Fibroblast of villous mesenchyme (primary cell): Measurements from ENCODE around the gene EFCAB3. TPM values are rescaled to one million over a fixed set of nuclear protein-coding genes. Genes with fewer than 3 reads are reported as not detected.

ENCODE experiments used
- DNase-seq: peaks from one replicate; pipeline ENCODE4 v3.0.0-alpha.2; 2010; ENCODE audit warnings: low read depth
- H3K4me3 ChIP-seq: 2 replicates; pipeline ENCODE4 v1.5.1; 2011; ENCODE audit warnings: low read depth, mild to moderate bottlenecking, low read length
- total RNA-seq: library from RNA; depleted of rRNA; stranded (reverse); fragments of >200 nt; gene quantifications from 2 replicates; pipeline ENCODE4 v1.2.3, GENCODE V29; 2012
- TF ChIP-seq, protein P1 (sequence below): IDR thresholded peaks from 2 replicates; pipeline ENCODE4 v1.5.1; 2012; ENCODE audit warnings: low read depth, mild to moderate bottlenecking, low read length; ENCODE audit not compliant: insufficient read depth

The EFCAB3 gene
- total RNA-seq = not detected in 2 replicates

DNA sequence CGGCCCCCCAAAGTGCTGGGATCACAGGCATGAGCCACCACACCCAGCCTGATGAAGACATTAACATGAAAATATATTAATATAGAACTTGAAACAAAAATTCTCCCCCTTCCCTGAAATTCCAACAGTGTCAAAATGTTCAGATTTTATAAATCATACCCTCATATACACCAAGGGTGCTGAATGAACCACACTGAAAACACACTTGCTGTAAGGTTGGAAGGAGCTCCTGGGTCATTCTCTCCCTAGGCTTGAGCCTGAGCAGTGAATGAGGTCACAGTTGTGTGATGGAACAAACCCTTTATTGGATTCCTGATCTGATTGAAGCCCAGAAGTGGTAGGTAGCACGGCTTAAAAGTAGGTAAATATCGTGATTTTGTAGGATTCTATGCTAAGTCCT is at the start of gene EFCAB3:
Gene EFCAB3 (plus strand): TSS at position 301 of the 400 bp plus-strand sequence. CDS start 2,427 bp downstream, outside the sequence.
- TF ChIP-seq, protein P1, sequence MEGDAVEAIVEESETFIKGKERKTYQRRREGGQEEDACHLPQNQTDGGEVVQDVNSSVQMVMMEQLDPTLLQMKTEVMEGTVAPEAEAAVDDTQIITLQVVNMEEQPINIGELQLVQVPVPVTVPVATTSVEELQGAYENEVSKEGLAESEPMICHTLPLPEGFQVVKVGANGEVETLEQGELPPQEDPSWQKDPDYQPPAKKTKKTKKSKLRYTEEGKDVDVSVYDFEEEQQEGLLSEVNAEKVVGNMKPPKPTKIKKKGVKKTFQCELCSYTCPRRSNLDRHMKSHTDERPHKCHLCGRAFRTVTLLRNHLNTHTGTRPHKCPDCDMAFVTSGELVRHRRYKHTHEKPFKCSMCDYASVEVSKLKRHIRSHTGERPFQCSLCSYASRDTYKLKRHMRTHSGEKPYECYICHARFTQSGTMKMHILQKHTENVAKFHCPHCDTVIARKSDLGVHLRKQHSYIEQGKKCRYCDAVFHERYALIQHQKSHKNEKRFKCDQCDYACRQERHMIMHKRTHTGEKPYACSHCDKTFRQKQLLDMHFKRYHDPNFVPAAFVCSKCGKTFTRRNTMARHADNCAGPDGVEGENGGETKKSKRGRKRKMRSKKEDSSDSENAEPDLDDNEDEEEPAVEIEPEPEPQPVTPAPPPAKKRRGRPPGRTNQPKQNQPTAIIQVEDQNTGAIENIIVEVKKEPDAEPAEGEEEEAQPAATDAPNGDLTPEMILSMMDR = no peak
- H3K4me3 ChIP-seq = no peak within 1 kb of the TSS
- no peak for DNase-seq

DNA sequence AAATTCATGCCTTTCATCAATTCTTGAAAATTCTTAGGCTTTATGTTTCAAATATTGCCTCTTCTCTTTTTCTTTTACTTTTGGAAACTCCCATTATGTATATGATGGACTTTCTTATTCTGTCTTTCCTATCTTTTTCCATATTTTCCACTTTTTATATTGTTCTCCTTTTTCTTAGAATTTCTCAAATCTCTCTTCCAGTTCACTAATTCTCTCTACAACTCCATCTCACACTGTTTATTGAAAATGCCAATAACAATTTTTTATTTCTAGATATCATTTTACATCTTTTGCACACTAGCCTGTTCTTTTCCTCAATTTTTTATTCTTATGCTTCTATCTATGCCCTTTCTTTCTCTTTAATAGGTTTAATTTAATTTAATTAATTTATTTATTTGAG is 43.8 kb upstream of the EFCAB3 start:
- TF ChIP-seq, protein P1 = no peak
- DNase-seq = no peak
- H3K4me3 ChIP-seq = no peak overlapping the region

DNA sequence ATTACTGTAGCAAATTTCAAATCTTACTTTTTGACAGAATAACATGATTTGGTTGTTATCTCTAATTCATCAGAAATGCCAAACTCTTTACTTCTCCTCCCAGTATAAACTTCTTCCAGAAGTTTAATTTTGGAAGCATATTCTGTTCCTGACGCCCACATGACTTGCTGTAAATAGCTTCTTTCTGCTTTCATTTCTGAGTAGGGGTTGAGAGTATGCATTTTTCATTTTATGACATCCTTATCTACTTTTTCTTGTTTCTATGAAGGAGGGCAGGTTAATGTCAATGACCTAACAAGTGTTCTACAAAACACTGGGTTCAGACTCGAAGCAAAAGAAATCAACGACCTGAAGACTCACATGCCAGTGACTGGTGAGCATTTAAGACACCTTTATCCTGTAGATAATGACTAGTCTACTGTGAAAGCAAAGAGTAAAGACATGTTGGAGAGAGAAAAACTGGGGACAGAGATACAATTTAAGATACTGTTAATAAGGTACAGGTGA is 36.5 kb upstream of the EFCAB3 start:
- TF ChIP-seq, protein P1 = no peak
- no peak overlapping the region for H3K4me3 ChIP-seq
- DNase-seq = no peak

DNA sequence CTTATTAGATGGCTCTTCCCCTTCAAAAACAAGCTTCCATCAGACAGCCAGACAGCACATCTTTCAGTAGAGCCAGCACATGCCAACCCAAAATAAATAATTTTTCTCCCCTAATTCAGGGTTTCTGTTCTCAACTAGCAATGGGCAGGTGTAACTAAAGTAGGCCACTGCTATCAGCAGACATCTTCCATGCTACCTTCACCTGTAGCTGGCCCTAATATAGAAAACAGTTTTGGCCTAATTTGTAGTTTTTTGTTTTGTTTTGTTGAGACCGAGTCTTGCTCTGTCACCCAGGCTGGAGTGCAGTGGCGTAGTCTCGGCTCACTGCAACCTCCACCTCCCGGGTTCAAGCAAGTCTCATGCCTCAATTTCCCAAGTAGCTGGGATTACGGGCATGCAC is 29.2 kb upstream of the EFCAB3 start:
- no peak for DNase-seq
- TF ChIP-seq, protein P1 = no peak
- H3K4me3 ChIP-seq = no peak overlapping the region

DNA sequence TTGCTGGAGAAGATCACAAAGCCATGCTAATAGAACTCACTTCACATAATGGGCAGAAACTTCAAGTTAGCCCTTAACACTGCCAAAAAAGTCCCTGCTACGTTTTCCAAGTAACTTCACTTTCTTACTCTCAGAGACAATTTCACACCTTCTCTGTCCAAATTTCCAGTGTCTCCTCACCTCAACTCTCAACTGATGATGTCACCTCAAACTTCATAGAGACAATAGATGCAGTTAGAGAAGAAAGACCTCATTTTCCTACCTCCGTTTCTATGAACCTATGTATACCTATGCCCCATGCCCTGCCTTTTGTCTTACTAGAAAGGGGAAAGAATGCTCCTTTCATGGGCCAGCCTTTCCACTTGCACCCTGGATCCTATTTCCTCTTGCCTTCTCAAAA is 14.2 kb upstream of the EFCAB3 start:
- DNase-seq = no peak
- TF ChIP-seq, protein P1 = no peak
- no peak overlapping the region for H3K4me3 ChIP-seq

DNA sequence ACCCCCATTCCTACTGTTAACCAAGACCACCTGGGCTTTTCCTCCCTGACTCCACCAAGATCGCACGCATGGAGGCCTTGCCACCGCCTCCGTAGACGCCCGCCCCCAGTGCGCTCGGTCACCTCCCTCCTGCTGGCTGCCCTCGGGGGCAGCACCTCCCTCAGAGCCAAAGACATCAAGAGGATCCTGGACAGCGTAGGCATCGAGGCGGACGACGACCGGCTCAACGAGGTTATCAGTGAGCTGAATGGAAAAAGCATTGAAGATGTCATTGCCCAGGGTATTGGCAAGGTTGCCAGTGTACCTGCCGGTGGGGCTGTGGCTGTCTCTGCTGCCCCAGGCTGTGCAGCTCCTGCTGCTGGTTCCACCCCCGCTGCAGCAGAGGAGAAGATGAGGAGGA is 1.2 kb downstream of the EFCAB3 start:
- DNase-seq = no peak
- TF ChIP-seq, protein P1 = no peak
- no peak overlapping the region for H3K4me3 ChIP-seq

DNA sequence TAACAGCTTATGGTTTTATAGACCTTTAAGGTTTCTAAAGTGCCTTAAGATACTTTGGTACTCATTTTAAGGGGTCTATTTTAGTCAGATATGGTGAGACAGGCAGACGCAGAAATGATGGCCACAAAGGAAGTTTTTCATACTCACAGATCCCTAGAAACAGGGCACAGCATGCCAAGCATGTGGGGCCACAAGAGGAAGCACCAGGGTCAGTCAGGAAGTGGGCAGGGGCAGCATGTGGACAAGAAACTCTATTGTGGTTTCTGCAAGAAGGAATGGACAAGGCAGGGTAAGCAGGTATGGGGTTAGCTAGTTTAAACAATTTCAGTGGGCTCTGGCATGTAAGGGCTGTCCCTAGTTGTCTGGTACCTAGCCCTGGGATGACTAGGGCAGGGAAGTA is 8.5 kb downstream of the EFCAB3 start:
- TF ChIP-seq, protein P1 = no peak
- no peak for DNase-seq
- H3K4me3 ChIP-seq = no peak overlapping the region
